HG03460 (cell line): ENCODE measurements around the gene TUBGCP5.
"Not testable (repeated sequence)": the region's sequence is repeated elsewhere in the genome, so short reads cannot be mapped to it uniquely, and the experiment has no call there.

Source experiments
- ATAC-seq: cut with Tn5 transposase; IDR thresholded peaks from one replicate; pipeline ENCODE4 v1.9.1; 2021; ENCODE audit not compliant: unreplicated experiment

TUBGCP5 gene

DNA sequence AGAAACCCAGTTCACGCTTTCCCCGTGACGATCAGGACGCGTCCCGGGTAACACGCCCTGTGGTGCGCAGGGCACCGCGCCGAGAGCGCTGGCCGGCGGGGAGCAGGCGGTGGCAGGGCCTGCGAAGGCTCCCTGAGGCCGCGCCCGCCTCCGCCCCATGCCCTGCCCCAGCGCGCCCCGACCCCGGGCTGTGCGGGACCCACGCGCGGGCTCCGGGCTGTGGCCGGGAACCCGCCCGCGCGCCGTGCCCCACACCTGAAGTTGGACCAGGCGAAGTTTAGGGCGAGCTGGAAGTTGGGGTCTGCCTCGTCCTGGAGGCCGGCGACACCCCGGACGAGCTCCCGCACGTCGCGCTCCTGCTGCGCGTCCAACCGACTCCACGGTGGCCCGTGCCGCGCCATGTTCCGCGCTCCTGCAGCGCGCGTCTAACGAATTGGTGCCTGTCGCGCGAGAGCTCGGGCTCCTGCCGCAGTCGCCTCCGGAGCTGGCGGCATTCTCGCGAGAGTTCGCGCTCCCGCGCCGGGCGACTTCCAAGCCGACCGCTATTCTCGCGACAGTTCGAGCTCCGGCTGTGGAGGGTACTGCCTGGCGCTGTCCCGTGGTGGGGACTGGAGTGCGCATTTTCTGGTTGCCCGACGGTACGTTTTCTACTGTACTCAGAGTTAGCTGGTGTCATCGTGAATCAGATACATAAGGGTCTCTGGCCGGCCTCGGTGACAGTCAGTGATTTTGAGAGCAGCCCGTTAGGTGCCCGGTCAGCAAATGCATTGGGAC lies at the start of gene TUBGCP5:
TUBGCP5 (minus strand) TSS at position 427 of the 774 bp plus-strand sequence; CDS start at position 401, 26 bp downstream.
- ATAC-seq = peak; percentile 92

DNA sequence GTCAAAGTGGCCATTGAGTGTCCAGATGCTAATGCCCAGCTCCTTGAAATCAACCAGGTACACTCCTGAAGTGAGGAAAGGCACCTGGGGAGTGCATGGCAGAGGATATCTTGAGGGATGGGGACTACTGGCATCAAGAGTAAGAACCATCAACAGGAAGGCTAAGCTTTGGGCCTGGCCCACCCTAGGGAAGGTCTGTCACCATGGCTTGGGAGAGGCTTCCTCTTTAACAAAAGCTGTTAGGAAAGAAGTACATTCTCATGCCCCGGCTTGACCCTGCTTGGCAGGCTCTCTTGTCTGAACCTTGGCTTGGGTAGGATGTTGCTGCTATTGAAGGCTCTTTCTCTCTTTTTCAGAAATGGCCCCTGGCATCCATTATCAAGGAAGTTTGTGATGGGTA lies 43.7 kb upstream of the TUBGCP5 start:
- ATAC-seq = no peak

GRCh38 chr15:23081996-23082737 lies 42.8 kb upstream of the TUBGCP5 start:
- ATAC-seq = not testable (repeated sequence)

DNA sequence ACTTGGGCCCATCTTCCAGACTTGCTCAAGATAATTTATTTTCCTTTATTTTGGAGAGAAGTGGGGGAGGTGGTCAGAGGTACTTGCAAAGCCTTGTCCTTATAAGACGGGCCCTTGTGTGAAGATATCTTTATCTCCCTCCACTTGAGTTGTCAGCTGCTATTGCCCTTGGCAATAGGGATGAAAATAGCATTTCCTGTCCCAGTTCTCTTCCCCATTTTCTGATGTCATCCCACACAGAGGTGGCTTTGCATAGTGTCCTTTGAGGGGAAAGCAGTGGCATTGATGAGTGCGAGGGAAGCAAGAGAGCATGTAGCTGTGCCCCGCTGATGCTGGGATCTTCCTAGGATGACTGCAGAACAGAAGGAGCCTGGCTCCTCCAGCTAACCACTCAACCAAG lies 41.9 kb upstream of the TUBGCP5 start:
- no peak for ATAC-seq

- no peak for ATAC-seq
Observed at GRCh38 chr15:23079766-23080165, 40.4 kb upstream of the TUBGCP5 start.

DNA sequence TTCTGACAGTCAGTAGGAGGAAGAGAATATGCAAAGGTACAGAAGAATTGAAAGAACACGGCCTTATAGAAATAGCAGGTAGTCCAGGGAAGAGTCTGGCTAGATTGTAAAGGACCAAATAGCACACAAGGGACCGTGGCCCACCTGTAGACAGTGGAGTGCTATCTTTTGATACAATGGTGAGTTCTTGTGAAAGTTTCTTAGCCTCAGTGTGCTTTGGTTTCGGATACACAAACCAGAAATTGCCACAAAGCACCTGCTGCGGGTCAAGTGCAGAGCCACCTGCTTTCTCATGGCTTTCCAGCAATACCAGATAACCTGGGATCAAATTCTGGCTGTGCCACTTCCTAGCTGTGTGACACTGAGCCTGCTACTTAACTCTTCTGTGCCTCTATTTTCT lies 36.6 kb upstream of the TUBGCP5 start:
- ATAC-seq = no peak

DNA sequence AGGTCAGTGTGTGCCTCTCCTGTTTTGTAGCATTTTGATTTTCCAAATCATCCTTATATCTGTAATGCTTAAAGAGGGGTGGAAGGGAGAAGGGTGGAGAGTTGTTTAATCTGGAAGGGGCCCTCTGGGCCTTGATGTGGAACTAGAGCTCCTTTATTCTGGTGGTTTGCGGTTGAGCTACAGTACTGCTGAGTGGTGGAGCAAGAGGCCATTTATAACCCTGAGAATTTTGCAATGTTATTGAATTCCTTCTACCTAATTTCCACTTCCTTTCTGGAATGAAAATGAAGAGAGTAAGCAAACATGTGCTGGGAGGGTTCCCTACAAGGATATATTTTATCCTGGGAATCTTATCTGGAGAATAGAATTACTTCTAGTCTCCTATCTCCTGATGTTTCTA lies 35.3 kb upstream of the TUBGCP5 start:
- no peak for ATAC-seq

DNA sequence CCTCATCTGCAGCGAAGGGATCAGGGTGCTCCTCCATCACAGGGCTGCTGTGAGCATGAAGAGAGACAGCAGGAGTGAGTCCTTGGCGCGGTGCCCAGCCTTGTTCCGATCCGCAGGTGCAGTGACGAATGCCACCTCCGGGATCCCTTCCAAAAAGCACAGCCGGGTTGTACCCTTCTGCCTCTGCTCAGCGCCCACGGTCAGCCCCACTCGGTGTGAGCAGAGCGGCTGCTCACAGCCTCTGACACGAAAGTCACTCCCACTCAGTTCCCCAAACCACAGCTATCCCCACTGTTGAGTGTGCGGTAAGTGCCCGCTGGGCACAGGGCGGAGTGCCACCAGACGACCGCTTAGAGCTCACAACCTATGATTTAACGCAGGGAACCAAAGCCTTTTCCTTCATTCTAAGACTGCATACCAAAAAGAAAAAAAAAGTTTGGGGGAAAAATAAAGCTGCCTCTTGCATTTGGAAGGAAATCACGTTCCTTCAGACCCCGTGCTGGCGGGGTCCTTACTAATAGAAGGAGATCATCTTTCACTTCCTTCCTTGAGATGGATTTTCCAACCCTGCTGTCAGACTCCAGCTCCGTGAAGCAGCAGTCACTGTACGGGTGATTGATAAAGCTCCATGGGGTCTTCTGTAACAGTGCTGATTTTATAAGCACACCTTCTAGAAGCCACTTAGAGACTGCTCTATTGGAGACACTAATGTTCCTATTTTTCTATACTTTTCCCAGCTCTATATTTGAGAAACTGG lies 34.7 kb upstream of the TUBGCP5 start:
- no peak for ATAC-seq

DNA sequence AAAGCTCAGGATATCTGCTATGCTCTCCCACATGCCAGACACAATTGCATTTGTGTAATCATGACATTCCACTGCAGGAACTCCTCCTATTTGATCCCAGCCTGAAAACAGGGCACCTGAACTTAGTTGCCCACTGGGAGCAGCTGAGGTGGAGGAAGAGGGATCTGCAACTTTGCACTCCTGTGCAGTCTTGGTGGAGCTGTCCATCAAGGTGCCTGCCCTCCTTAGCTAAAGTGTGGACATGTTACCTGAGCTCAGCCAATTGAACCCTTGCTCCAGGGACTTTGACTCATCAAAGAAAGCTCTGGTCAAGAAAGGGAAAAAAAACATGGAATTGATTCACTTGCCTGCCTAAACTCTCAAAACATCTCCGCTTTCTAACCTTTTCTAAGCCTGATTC lies 33.3 kb upstream of the TUBGCP5 start:
- ATAC-seq = no peak

DNA sequence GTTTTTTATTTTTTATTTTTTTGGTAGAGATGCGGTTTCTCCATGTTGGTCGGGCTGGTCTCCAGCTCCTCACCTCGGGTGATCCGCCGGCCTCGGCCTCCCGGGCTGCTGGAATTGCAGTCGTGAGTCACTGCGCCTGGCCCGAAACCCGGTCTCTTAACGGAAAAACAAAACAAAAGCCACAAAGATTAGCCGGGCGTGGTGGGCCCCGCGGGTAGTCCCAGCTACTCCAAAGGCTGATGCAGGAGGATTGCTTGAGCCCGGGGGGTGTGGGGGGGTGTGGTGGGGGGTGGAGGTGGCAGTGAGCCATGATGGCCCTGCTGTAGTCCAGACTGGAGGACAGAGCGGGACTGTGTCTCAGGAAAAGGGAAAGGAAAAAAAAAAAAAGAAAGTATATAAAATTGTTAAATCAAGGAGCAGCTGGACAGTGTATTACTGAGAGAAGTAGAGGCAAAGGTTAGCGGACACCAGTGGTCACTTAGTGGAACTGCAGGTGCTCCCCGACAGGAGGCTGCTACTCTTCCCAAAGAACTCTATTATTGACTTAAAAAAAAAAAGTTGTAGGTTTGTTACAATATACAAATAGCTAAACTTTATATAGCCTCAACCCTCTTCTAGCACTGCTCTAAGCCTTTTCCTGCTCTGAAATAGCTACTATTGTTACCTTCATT lies 30.3 kb upstream of the TUBGCP5 start:
- ATAC-seq = no peak

GRCh38 chr15:23067416-23067815 lies 28.0 kb upstream of the TUBGCP5 start:
- no peak for ATAC-seq

DNA sequence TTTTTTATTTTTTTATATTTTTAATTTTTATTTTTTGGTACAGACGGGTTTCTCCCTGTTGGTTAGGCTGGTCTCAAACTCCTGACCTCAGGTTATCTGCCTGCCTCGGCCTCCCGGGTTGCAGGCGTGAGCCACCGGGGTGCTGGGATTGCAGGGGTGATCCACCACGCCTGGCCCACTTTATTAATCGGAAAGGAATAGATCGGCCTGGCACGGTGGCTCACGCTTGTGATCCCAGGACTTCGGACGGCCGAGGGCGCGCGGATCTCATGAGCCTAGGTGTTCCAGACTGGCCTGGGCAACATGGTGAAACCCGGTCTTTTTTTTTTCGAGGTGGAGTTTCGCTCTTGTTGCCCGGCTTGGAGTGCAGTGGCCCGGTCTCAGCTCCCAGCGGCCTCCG lies 26.5 kb upstream of the TUBGCP5 start:
- no peak for ATAC-seq

DNA sequence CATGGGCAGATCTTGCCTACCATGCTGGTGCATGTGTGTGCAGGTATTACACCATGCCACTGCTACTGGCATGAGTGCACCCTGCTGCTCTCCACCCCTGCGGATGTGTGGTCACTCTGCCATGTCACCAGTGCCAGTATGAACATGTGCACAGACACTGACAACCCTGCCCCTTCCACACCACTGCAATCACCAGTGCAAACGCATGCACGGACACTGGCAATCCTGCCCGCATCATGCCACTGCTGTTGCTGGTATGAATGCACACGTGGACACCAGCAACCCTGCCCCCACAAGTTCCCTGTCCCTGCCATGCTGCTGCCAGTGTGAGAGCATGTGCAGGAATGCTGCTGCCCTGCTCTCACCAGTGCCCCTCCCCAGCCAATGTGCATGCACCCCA lies 24.8 kb upstream of the TUBGCP5 start:
- no peak for ATAC-seq

GRCh38 chr15:23057707-23058106 lies 18.3 kb upstream of the TUBGCP5 start:
- no peak for ATAC-seq

DNA sequence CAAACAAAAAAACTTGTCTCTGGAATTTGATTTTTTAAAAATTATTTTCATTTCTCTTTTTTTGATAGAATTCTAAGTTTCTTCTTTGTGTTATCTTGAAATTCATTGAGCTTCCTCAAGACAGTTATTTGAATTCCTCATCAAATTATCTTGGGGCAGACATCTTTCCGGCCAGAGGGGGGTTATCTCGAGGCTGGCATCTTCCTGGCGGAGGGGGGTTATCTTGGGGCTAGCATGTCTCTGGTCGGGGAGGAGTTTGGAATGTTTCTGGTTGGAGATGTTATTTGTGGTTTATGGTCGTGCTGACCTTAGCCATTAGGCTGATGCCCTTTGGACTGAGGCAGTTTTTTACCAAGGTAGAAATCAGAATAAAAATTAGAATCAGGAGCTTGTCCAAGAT lies 15.9 kb upstream of the TUBGCP5 start:
- ATAC-seq = no peak

- no peak for ATAC-seq
Observed at GRCh38 chr15:23052522-23052921, 13.2 kb upstream of the TUBGCP5 start.

DNA sequence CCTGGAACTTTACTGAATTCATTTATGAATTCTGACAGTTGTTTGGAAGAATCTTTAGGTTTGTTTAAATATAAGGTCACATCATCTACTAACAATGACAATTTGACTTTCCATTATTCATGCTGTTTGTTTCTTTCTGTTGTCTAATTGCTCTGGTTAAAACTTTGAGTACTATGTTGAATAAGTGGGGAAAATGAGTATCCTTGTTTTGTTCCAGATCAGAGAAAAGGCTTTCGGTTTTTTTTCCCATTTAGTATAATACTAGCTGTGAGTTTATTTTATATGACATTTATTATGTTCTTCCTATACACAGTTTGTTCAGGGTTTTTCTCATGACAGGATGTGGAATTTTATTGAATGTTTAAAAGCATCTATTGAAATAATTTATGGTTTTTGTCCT lies 11.3 kb upstream of the TUBGCP5 start:
- no peak for ATAC-seq

DNA sequence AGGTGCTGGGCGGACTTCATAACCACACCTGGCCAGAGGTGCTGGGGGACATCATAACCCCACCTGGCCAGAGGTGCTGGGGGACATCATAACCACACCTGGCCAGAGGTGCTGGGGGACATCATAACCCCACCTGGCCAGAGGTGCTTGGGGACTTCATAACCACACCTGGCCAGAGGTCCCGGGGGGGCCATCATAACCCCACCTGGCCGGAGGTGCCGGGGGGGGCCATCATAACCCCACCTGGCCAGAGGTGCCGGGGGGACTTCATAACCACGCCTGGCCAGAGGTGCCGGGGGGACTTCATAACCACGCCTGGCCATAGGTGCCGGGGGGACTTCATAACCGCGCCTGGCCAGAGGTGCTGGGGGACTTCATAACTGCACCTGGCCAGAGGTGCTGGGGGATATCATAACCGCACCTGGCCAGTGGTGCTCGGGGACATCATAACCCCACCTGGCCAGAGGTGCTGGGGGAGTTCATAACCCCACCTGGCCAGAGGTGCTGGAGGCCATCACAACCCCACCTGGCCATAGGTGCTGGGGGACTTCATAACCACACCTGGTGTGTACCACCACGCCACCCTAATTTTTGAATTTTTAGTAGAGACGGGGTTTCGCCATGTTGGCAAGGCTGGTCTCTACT lies 10.7 kb upstream of the TUBGCP5 start:
- ATAC-seq = no peak

GRCh38 chr15:23048572-23049282 lies 9.4 kb upstream of the TUBGCP5 start:
- not testable (repeated sequence) for ATAC-seq

DNA sequence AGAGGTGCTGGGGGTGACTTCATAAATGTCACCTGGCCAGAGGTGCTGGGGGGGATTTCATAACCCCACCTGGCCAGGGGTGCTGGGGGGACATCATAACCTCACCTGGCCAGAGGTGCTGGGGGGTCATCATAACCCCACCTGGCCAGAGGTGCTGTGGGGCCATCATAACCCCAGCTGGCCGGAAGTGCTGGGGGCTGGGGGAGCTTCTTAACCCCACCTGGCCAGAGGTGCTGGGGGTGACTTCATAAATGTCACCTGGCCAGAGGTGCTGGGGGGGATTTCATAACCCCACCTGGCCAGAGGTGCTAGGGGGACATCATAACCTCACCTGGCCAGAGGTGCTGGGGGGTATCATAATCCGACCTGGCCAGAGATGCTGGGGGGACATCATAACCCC lies 4.6 kb upstream of the TUBGCP5 start:
- ATAC-seq = not testable (repeated sequence)
